Measurements from ENCODE around the gene SUN5. TPM values are rescaled to one million over a fixed set of nuclear protein-coding genes. Genes with fewer than 3 reads are reported as not detected.

Gene SUN5
- total and polyA plus RNA-seq, 7 donors, result not detected

- no peak for DNase-seq
- intact Hi-C loops (cut with DNase I), result no loop called here
- ATAC-seq, result no peak
- Histone ChIP-seq H3K36me3 (ENCODE audit: insufficient read depth in 1 of 2, low read depth in 1 of 2) (no peaks in the 10 kb centered on the region), H3K4me3 (no peak overlapping the region), H3K27ac (no peak overlapping the region), H3K9me3 (no peaks in the 10 kb centered on the region), H3K27me3 (ENCODE audit: insufficient read depth in 3 of 3, low read length in 2 of 3) (peaks cover 0 to 50% (median 2%) of the 10 kb centered on the region in 3 donors), H3K4me1 (no peaks in the 10 kb centered on the region)
- TF ChIP-seq CTCF (IDR thresholded peaks at IDR 0.05), result no peak
- WGBS, 3 donors, result 34 to 42% (median 40%) methylated on average over 10 of the region's 10 CpGs
These were observed 10.9 kb upstream of the SUN5 start for GRCh38 chr20:33015114-33015484.

DNA sequence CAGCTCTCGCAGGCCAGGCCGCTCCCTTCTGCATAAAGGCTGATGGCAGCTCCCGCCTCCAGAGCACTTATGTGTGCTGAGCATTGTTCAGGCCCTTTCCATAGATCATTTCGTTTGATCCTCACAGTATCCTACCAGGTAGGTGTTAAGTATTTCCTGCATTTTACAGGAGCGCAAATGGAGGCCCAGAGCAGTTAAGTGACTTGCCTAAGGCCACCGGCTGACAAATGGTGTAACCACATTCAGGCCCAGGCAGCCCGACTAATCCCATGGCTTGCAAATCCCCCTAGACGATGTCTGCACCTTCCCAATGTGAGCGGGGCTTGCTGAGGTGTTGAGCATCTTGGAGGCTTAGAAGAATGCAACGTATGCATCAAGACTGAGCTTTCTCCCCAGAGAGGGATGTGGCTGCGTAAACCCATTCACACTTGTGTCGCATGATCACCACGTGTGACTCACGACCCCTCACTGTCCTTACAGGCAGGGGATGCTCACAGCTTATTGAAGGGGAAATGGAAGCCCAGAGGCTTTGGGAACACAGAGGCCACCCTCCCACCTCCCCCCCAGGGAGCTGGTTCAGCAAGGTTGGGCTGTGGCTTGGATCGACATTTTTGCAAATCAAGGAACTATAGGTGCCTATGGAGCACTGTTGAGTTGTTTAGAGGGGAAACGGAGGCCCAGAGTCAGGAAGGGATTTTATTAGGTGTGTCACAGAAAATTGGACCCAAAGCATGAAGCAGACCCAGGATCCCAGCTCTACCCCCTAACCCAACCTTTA is 10.3 kb upstream of the SUN5 start:
- Histone ChIP-seq H3K36me3 (ENCODE audit: insufficient read depth in 1 of 2, low read depth in 1 of 2) (no peaks in the 10 kb centered on the region), H3K27me3 (ENCODE audit: insufficient read depth in 3 of 3, low read length in 2 of 3) (peaks cover 0 to 51% (median 2%) of the 10 kb centered on the region in 3 donors), H3K4me1 (no peaks in the 10 kb centered on the region), H3K4me3 (no peak overlapping the region), H3K27ac (no peak overlapping the region), H3K9me3 (no peaks in the 10 kb centered on the region)
- WGBS, 3 donors, result 53 to 59% (median 54%) methylated on average over 16 of the region's 16 CpGs
- TF ChIP-seq CTCF (IDR thresholded peaks at IDR 0.05), result no peak
- DNase-seq, result no peak
- ATAC-seq, result no peak
- intact Hi-C loops (cut with DNase I), result no loop called here

DNA sequence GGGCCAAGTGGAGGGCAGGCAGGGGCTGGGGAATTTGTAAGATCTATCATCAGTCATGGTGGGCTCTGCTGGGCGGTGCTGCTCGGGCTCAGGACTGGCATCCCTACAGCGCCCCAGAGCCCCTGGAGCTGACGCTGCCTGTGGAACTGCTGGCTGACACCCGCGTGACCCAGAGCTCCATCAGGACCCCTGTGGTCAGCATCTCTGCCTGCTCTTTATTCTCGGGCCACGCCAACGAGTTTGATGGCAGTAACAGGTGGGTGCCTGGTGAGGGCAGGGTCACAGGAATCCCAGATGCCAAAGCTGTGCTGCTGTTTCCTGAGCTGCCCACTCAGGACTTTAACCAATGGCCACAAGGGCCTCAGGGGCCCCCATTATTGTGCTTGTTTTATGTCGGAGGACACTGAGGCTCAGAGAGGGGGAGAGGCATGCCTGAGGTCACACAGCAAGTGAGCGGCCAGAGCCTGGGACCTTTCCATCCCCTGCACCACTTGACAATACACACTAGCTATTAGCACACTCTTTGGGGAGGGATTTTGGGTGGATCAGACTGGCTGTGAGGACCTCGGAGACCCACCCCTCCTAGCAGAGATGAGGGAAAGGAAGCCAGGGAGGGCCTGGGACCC is 9.6 kb upstream of the SUN5 start:
- no peak for TF ChIP-seq CTCF (IDR thresholded peaks at IDR 0.05)
- WGBS, 3 donors, result 40 to 42% (median 40%) methylated on average over 12 of the region's 12 CpGs
- no peak for DNase-seq
- Histone ChIP-seq H3K27me3 (ENCODE audit: insufficient read depth in 3 of 3, low read length in 2 of 3) (peaks cover 0 to 47% (median 2%) of the 10 kb centered on the region in 3 donors), H3K4me3 (no peak overlapping the region), H3K4me1 (no peaks in the 10 kb centered on the region), H3K27ac (no peak overlapping the region), H3K9me3 (no peaks in the 10 kb centered on the region), H3K36me3 (ENCODE audit: insufficient read depth in 1 of 2, low read depth in 1 of 2) (no peaks in the 10 kb centered on the region)
- intact Hi-C loops (cut with DNase I), result no loop called here
- no peak for ATAC-seq

GRCh38 chr20:33012327-33013189 is 8.3 kb upstream of the SUN5 start:
- TF ChIP-seq CTCF (IDR thresholded peaks at IDR 0.05), result no peak
- DNase-seq, result no peak
- Histone ChIP-seq H3K9me3 (no peaks in the 10 kb centered on the region), H3K27ac (no peak overlapping the region), H3K4me1 (no peaks in the 10 kb centered on the region), H3K4me3 (no peak overlapping the region), H3K36me3 (ENCODE audit: insufficient read depth in 1 of 2, low read depth in 1 of 2) (no peaks in the 10 kb centered on the region), H3K27me3 (ENCODE audit: insufficient read depth in 3 of 3, low read length in 2 of 3) (peaks cover 0 to 47% (median 2%) of the 10 kb centered on the region in 3 donors)
- no peak for ATAC-seq
- WGBS, 3 donors, result 78 to 85% (median 80%) methylated on average over 15 of the region's 15 CpGs
- intact Hi-C loops (cut with DNase I), result no loop called here

Data from psoas muscle (tissue), 8 donors.